Measurements from ENCODE around the gene ATP6V1B1.
"Not testable (repeated sequence)": the region's sequence is repeated elsewhere in the genome, so short reads cannot be mapped to it uniquely, and the experiment has no call there.

Gene ATP6V1B1

DNA sequence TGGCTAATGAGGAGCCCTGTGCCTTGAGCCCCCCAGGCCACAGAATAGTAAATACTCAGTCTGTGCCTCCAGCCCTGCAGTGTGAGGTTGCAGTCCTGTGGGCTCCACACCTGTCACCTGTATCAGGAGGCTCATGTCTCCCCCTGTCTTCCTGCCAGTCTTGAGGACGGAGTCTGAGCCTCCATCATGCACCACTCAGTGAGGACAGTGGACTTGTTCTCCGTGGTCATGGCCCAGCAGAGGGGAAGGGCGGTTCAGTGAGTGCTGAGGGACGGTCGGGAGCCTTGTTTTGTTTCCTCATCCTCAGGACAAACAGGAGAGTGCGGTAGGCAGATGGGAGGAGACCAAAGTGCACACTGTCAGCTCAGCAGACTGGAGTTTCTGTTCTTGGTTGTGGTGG, 76.1 kb downstream of the ATP6V1B1 start:
- DNase-seq (ENCODE audit: low read depth) = not testable (repeated sequence)
